Measurements from ENCODE around the gene PIPOX. TPM values are rescaled to one million over a fixed set of nuclear protein-coding genes. Genes with fewer than 3 reads are reported as not detected.
A peak's percentile ranks its signal among the peaks of the same experiment; 100 is the strongest.

The PIPOX gene
- polyA plus RNA-seq, 3 donors, result 0.30 to 0.56 TPM; not detected in 1

DNA sequence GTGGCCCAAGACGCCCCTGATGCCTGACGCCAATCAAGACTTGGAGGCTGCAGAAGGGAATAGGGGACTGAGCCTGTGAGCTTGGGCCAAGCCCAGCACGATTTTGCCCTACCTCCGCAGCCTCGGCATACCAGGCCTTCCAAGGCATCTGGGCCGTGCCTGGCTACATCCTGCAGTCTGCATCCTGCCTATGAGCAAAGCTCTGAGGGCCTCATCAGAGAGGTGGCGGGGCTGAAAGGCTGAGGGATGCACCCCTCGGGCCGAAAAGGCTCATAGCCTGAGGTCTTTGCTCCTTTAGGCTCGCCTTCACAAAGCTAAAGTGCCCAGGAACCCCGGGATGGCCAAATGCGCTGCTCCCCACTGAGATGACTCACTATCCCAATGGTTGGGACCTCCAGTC lies 39.7 kb upstream of the PIPOX start:
- no peak overlapping the region for H2AFZ ChIP-seq (ENCODE audit: insufficient read depth, low read depth, low read length, poor library complexity, severe bottlenecking)
- H3K36me3 ChIP-seq (replicated peaks in 1 of 2; ENCODE audit: control insufficient read depth in 1 of 2, insufficient read depth in 2 of 2, low read length in 2 of 2), result no peaks in the 10 kb centered on the region
- no peak for DNase-seq
- no peak overlapping the region for H3K9ac ChIP-seq (ENCODE audit: insufficient read depth, low read length, poor library complexity, severe bottlenecking)
- 79% methylated on average over 12 of the region's 12 CpGs for WGBS (ENCODE audit: insufficient coverage)
- Mint-ChIP-seq H3K27ac (no peak overlapping the region), H3K9me3 (peaks cover 0 to 15% (median 7%) of the 10 kb centered on the region in 7 donors), H3K36me3 (no peaks in the 10 kb centered on the region), H3K27me3 (ENCODE audit: low read depth in 3 of 3) (peaks cover 58 to 64% (median 63%) of the 10 kb centered on the region in 3 donors), H3K4me1 (no peaks in the 10 kb centered on the region), H3K4me3 (peak overlapping the region in 1 of 2 donors; percentile 26)
- H3K79me2 ChIP-seq (ENCODE audit: insufficient read depth, low read length), result no peaks in the 10 kb centered on the region
- no peaks in the 10 kb centered on the region for H3K4me1 ChIP-seq (ENCODE audit: control insufficient read depth in 1 of 2, insufficient read depth in 2 of 2, low read length in 2 of 2)
- no peaks in the 10 kb centered on the region for H4K20me1 ChIP-seq (ENCODE audit: insufficient read depth, low read length)
- H3K9me3 ChIP-seq (replicated peaks in 1 of 2; ENCODE audit: control insufficient read depth in 1 of 2, insufficient read depth in 1 of 2, low read length in 2 of 2), result peaks cover 0 to 12% of the 10 kb centered on the region in 2 donors
- intact Hi-C loops (cut with micrococcal nuclease), result no loop called here
- TF ChIP-seq, protein P1, sequence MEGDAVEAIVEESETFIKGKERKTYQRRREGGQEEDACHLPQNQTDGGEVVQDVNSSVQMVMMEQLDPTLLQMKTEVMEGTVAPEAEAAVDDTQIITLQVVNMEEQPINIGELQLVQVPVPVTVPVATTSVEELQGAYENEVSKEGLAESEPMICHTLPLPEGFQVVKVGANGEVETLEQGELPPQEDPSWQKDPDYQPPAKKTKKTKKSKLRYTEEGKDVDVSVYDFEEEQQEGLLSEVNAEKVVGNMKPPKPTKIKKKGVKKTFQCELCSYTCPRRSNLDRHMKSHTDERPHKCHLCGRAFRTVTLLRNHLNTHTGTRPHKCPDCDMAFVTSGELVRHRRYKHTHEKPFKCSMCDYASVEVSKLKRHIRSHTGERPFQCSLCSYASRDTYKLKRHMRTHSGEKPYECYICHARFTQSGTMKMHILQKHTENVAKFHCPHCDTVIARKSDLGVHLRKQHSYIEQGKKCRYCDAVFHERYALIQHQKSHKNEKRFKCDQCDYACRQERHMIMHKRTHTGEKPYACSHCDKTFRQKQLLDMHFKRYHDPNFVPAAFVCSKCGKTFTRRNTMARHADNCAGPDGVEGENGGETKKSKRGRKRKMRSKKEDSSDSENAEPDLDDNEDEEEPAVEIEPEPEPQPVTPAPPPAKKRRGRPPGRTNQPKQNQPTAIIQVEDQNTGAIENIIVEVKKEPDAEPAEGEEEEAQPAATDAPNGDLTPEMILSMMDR (IDR thresholded peaks at IDR 0.05), result no peak
- no peak overlapping the region for H3K4me2 ChIP-seq (replicated peaks; ENCODE audit: extremely low read depth, low read length, poor library complexity, severe bottlenecking)
- no peak overlapping the region for H3K4me3 ChIP-seq (replicated peaks in 1 of 3; ENCODE audit: low read depth in 2 of 3, low read length in 3 of 3)
- no peak overlapping the region for H3K27ac ChIP-seq (ENCODE audit: low read depth in 1 of 2, low read length in 2 of 2)
- H3K27me3 ChIP-seq (ENCODE audit: control insufficient read depth in 2 of 2, insufficient read depth in 2 of 2, low read length in 2 of 2), result peaks cover 28 to 61% of the 10 kb centered on the region in 2 donors

DNA sequence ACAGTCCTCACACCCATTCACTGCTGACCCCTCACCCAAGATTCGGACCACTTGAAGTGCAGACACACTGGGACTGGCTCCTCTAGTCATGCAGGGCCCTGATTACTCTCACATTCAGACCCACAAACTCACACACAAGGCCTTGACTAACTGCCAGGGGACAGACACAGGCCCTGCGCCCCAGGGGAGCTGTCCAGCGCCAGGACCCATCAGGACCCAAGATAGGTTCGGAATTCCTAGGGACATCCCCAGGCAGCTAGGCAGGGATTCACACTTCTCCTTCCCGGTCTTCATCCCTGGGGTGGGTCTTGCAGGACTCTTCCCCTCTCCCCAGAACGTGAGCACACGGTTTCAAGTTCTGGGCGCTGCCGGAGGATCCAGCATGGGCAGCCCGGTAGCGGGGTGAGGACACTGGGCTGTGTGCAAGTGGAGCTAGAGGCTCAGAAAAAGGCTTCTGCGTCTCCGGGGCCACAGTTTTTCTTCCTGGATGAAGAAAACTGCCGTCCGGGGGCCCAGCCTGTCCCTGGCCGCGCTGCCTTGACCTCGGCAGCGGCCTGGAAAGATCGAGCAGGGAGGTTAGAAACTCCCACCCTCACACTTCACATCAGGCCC lies 38.8 kb upstream of the PIPOX start:
- no peaks in the 10 kb centered on the region for H4K20me1 ChIP-seq (ENCODE audit: insufficient read depth, low read length)
- TF ChIP-seq, protein P1 (IDR thresholded peaks at IDR 0.05), result no peak
- H3K4me3 ChIP-seq (replicated peaks in 1 of 3; ENCODE audit: low read depth in 2 of 3, low read length in 3 of 3), result no peak overlapping the region
- H3K36me3 Mint-ChIP-seq, result no peaks in the 10 kb centered on the region
- H3K9ac ChIP-seq (ENCODE audit: insufficient read depth, low read length, poor library complexity, severe bottlenecking), result no peak overlapping the region
- peak overlapping the region in 1 of 2 donors; percentile 85 for H3K4me3 Mint-ChIP-seq
- no peak for DNase-seq
- 60% methylated on average over 17 of the region's 20 CpGs for WGBS (ENCODE audit: insufficient coverage)
- H3K27me3 ChIP-seq (ENCODE audit: control insufficient read depth in 2 of 2, insufficient read depth in 2 of 2, low read length in 2 of 2), result peaks cover 31 to 68% of the 10 kb centered on the region in 2 donors
- intact Hi-C loops (cut with micrococcal nuclease), result no loop called here
- no peak overlapping the region for H2AFZ ChIP-seq (ENCODE audit: insufficient read depth, low read depth, low read length, poor library complexity, severe bottlenecking)
- peaks cover 0 to 12% of the 10 kb centered on the region in 2 donors for H3K9me3 ChIP-seq (replicated peaks in 1 of 2; ENCODE audit: control insufficient read depth in 1 of 2, insufficient read depth in 1 of 2, low read length in 2 of 2)
- H3K79me2 ChIP-seq (ENCODE audit: insufficient read depth, low read length), result no peaks in the 10 kb centered on the region
- H3K4me1 Mint-ChIP-seq, result no peaks in the 10 kb centered on the region
- H3K36me3 ChIP-seq (replicated peaks in 1 of 2; ENCODE audit: control insufficient read depth in 1 of 2, insufficient read depth in 2 of 2, low read length in 2 of 2), result no peaks in the 10 kb centered on the region
- peaks cover 0 to 15% (median 7%) of the 10 kb centered on the region in 7 donors for H3K9me3 Mint-ChIP-seq
- no peak overlapping the region for H3K27ac ChIP-seq (ENCODE audit: low read depth in 1 of 2, low read length in 2 of 2)
- H3K4me1 ChIP-seq (ENCODE audit: control insufficient read depth in 1 of 2, insufficient read depth in 2 of 2, low read length in 2 of 2), result no peaks in the 10 kb centered on the region
- no peak overlapping the region for H3K27ac Mint-ChIP-seq
- peaks cover 59 to 66% (median 60%) of the 10 kb centered on the region in 3 donors for H3K27me3 Mint-ChIP-seq (ENCODE audit: low read depth in 3 of 3)
- no peak overlapping the region for H3K4me2 ChIP-seq (replicated peaks; ENCODE audit: extremely low read depth, low read length, poor library complexity, severe bottlenecking)

All from CD14-positive monocyte (primary cell).